SK-N-SH (cell line): ENCODE data around the gene SKP2.

ENCODE experiments used
- EP300 ChIP-seq, 2 experiments: IDR thresholded peaks; 2 replicates each; pipeline versions ENCODE4 v1.4.0 to v1.6.1; 2012; ENCODE audit warnings: borderline replicate concordance in 1 of 2, low read depth in 1 of 2, low read length in 1 of 2
- GABPA ChIP-seq: IDR thresholded peaks from 2 replicates; pipeline ENCODE4 v1.4.0; 2012; ENCODE audit warnings: low read depth, mild to moderate bottlenecking
- POLR2AphosphoS5 ChIP-seq: IDR thresholded peaks from 2 replicates; pipeline ENCODE4 v1.6.1; 2012; ENCODE audit warnings: low read depth, low read length
- TCF12 ChIP-seq: IDR thresholded peaks from 2 replicates; pipeline ENCODE4 v1.4.0; 2012

- TF ChIP-seq GABPA (no peak), POLR2AphosphoS5 (no peak), EP300 (IDR thresholded peaks at IDR 0.05; ENCODE audit: borderline replicate concordance in 1 of 2, low read depth in 1 of 2, low read length in 1 of 2) (no peak), TCF12 (no peak)
Observed at GRCh38 chr5:36164461-36164860, 12.6 kb downstream of the SKP2 start.
